ENCODE results near the gene PCDHA11. TPM values are rescaled to one million over a fixed set of nuclear protein-coding genes. Genes with fewer than 3 reads are reported as not detected.
"Not testable (repeated sequence)": the region's sequence is repeated elsewhere in the genome, so short reads cannot be mapped to it uniquely, and the experiment has no call there.

The PCDHA11 gene
- total and polyA plus RNA-seq, 11 donors = 0.08 to 0.13 TPM; not detected in 9

DNA sequence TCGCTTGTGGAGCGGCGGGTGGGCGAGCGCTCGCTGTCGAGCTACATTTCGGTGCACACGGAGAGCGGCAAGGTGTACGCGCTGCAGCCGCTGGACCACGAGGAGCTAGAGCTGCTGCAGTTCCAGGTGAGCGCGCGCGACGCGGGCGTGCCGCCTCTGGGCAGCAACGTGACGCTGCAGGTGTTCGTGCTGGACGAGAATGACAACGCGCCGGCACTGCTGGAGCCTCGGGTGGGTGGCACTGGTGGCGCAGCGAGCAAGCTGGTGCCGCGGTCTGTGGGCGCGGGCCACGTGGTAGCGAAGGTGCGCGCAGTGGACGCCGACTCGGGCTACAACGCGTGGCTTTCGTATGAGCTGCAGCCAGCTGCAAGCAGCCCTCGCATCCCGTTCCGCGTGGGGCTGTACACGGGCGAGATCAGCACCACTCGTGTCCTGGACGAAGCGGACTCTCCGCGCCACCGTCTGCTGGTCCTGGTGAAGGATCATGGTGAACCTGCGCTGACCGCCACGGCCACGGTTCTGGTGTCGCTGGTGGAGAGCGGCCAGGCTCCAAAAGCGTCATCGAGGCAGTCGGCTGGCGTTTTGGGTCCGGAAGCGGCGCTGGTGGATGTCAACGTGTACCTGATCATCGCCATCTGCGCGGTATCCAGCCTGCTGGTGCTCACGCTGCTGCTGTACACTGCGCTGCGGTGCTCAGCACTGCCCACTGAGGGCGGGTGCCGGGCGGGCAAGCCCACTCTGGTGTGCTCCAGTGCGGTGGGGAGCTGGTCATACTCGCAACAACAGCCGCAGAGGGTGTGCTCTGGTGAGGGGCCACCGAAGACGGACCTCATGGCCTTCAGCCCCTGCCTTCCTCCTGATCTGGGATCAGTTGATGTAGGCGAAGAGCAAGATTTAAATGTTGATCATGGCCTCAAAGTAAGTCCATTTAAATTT is 25.7 kb upstream of the PCDHA11 start:
- peaks cover 0 to 44% (median 14%) of the 10 kb centered on the region in 12 donors for H3K9me3 ChIP-seq
- H3K4me1 ChIP-seq = no peaks in the 10 kb centered on the region
- H3K27ac ChIP-seq = no peak overlapping the region
- H3K4me3 ChIP-seq = no peak overlapping the region
- DNase-seq (no peak), ATAC-seq (no peak)
- H3K27me3 ChIP-seq = peaks cover 0 to 82% (median 15%) of the 10 kb centered on the region in 9 donors
- intact Hi-C loops (cut with DNase I) = no loop called here
- 36 to 49% (median 43%) methylated on average over 12 to 87 of the region's 87 CpGs for WGBS, 4 donors
- TF ChIP-seq, protein P1, sequence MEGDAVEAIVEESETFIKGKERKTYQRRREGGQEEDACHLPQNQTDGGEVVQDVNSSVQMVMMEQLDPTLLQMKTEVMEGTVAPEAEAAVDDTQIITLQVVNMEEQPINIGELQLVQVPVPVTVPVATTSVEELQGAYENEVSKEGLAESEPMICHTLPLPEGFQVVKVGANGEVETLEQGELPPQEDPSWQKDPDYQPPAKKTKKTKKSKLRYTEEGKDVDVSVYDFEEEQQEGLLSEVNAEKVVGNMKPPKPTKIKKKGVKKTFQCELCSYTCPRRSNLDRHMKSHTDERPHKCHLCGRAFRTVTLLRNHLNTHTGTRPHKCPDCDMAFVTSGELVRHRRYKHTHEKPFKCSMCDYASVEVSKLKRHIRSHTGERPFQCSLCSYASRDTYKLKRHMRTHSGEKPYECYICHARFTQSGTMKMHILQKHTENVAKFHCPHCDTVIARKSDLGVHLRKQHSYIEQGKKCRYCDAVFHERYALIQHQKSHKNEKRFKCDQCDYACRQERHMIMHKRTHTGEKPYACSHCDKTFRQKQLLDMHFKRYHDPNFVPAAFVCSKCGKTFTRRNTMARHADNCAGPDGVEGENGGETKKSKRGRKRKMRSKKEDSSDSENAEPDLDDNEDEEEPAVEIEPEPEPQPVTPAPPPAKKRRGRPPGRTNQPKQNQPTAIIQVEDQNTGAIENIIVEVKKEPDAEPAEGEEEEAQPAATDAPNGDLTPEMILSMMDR (IDR thresholded peaks at IDR 0.05) = no peak
- no peak for TF ChIP-seq POLR2A (IDR thresholded peaks at IDR 0.05)
- no peaks in the 10 kb centered on the region for H3K36me3 ChIP-seq

DNA sequence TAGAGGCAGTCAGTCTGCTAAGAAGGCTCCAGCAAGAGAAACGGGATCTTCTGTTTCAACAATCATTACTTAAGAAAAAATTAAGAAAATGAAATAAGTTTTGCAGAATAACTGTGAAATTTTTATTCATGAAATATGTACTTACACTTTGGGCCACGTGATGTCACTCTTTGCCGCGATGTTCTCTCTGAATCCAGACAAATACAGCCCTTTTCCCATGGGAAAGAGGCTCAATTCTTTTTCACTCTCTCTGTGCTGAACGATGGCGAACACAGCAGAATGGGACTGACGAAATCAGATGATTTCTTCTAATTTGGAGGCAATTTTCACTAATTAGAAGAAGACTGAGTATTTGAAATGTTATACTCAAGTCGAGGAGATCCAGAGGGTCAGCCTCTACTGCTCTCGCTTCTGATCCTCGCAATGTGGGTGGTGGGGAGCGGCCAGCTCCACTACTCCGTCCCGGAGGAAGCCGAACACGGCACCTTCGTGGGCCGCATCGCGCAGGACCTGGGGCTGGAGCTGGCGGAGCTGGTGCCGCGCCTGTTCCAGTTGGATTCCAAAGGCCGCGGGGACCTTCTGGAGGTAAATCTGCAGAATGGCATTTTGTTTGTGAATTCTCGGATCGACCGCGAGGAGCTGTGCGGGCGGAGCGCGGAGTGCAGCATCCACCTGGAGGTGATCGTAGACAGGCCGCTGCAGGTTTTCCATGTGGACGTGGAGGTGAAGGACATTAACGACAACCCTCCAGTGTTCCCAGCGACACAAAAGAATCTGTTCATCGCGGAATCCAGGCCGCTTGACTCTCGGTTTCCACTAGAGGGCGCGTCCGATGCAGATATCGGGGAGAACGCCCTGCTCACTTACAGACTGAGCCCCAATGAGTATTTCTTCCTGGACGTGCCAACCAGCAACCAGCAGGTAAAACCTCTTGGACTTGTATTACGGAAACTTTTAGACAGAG is 20.3 kb upstream of the PCDHA11 start, which contains the start of gene PCDHA9:
PCDHA9 (plus strand) TSS at position 244 of the 964 bp plus-strand sequence; CDS start at position 358, 114 bp downstream.
- H3K36me3 ChIP-seq; H3K4me3 ChIP-seq; intact Hi-C loops (cut with DNase I); H3K27ac ChIP-seq; H3K4me1 ChIP-seq; ATAC-seq; DNase-seq: not testable (repeated sequence)
- 12 to 23% (median 19%) methylated on average over 14 to 46 of the region's 48 CpGs for WGBS, 4 donors
- peaks cover 0 to 29% (median 10%) of the 10 kb centered on the region in 12 donors for H3K9me3 ChIP-seq
- peaks cover 0 to 64% (median 17%) of the 10 kb centered on the region in 9 donors for H3K27me3 ChIP-seq

DNA sequence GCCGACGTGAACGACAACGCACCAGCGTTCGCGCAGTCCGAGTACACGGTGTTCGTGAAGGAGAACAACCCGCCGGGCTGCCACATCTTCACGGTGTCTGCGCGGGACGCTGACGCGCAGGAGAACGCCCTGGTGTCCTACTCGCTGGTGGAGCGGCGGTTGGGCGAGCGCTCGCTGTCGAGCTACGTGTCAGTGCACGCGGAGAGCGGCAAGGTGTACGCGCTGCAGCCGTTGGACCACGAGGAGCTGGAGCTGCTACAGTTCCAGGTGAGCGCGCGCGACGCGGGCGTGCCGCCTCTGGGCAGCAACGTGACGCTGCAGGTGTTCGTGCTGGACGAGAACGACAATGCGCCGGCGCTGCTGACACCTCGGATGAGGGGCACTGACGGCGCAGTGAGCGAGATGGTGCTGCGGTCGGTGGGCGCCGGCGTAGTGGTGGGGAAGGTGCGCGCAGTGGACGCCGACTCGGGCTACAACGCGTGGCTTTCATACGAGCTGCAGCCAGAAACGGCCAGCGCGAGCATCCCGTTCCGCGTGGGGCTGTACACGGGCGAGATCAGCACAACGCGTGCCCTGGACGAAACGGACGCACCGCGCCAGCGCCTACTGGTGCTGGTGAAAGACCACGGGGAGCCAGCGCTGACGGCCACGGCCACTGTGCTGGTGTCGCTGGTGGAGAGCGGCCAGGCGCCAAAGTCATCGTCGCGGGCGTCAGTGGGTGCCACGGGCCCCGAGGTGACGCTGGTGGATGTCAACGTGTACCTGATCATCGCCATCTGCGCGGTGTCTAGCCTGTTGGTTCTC is 18.7 kb upstream of the PCDHA11 start:
- ATAC-seq, H3K4me1 ChIP-seq, H3K4me3 ChIP-seq, H3K27ac ChIP-seq, H3K36me3 ChIP-seq, DNase-seq: not testable (repeated sequence)
- intact Hi-C loops (cut with DNase I) = loop anchor here in 1 of 10 donors (10.0 kb wide), 1 partner anchor 195 kb away; no protein-coding TSS in a partner anchor
- H3K27me3 ChIP-seq = peaks cover 0 to 73% (median 17%) of the 10 kb centered on the region in 9 donors
- 33 to 51% (median 41%) methylated on average over 44 to 101 of the region's 101 CpGs for WGBS, 4 donors
- H3K9me3 ChIP-seq = peaks cover 0 to 28% (median 7%) of the 10 kb centered on the region in 12 donors

DNA sequence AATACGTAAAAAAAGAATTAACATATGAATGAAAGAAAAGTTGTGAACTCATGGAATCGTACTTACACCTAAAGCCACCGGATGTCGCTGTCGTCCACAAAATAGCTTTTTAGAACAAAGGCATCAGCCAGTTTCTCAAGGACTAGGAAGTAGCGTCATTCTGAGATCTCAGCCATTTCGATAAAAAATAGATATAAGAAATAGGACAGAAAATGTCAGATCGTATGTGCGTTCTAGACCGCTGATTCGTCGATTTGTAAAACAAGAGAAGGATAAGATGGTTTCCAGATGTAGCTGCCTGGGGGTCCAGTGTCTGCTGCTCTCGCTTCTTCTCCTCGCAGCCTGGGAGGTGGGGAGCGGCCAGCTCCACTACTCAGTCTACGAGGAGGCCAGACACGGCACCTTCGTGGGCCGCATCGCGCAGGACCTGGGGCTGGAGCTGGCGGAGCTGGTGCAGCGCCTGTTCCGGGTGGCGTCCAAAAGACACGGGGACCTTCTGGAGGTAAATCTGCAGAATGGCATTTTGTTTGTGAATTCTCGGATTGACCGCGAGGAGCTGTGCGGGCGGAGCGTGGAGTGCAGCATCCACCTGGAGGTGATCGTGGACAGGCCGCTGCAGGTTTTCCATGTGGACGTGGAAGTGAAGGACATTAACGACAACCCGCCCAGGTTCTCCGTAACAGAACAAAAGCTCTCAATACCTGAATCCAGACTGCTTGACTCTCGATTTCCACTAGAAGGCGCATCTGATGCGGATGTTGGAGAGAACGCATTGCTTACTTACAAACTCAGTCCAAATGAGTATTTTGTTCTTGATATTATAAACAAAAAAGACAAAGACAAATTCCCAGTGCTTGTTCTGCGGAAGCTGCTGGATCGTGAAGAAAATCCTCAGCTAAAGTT is 12.7 kb upstream of the PCDHA11 start, which contains the start of gene PCDHA10:
PCDHA10 (plus strand) TSS at position 126 of the 903 bp plus-strand sequence; CDS start at position 278, 152 bp downstream.
- H3K4me1 ChIP-seq = no peaks in the 10 kb centered on the region
- peak within 1 kb of the TSS in 7 of 12 donors; percentile 15 to 49 (median 29) for H3K4me3 ChIP-seq
- H3K27ac ChIP-seq = no peak within 1 kb of the TSS
- no peak for DNase-seq
- H3K27me3 ChIP-seq = peaks cover 0 to 72% (median 11%) of the 10 kb centered on the region in 9 donors
- 15 to 22% (median 16%) methylated on average over 42 to 44 of the region's 44 CpGs for WGBS, 4 donors
- H3K36me3 ChIP-seq = no peaks in the 10 kb centered on the region
- intact Hi-C loops (cut with DNase I) = loop anchor here in 1 of 10 donors (10.0 kb wide), 1 partner anchor 189 kb away; no protein-coding TSS in a partner anchor
- TF ChIP-seq POLR2A (IDR thresholded peaks at IDR 0.05) = no peak
- TF ChIP-seq, protein P1 (IDR thresholded peaks at IDR 0.05) = peak in 6 of 12 donors; percentile 8 to 41 (median 26)
- no peak for ATAC-seq
- H3K9me3 ChIP-seq = peaks cover 0 to 34% (median 11%) of the 10 kb centered on the region in 12 donors
